K562 (cell line): Measurements from ENCODE around the gene TESK2. TPM values are rescaled to one million over a fixed set of nuclear protein-coding genes. Genes with fewer than 3 reads are reported as not detected.

ENCODE experiments used
- BCOR ChIP-seq: fragments of 450-650 bp; IDR thresholded peaks from 2 replicates; pipeline ENCODE4 v1.6.1; 2016
- CREB3 ChIP-seq: fragments of 450-650 bp; conservative IDR thresholded peaks from 2 replicates; pipeline ENCODE4 v1.6.1; 2016; ENCODE audit warnings: missing genetic modification characterization, low read depth, mild to moderate bottlenecking, missing compliant biosample characterization, moderate library complexity
- CSDE1 ChIP-seq, 2 experiments: fragments of 450-650 bp; IDR thresholded peaks; 2 replicates each; pipeline ENCODE4 v1.6.1; 2016; ENCODE audit warnings: mild to moderate bottlenecking in 1 of 2
- E2F6 ChIP-seq, 2 experiments: IDR thresholded peaks; 2 replicates each; pipeline ENCODE4 v1.6.1; 2011; ENCODE audit warnings: borderline replicate concordance in 1 of 2, control low read depth in 1 of 2, low read depth in 1 of 2, low read length in 1 of 2, mild to moderate bottlenecking in 1 of 2, mixed read lengths in 1 of 2, moderate library complexity in 1 of 2; ENCODE audit not compliant: insufficient read depth in 1 of 2, insufficient read length in 1 of 2, poor library complexity in 1 of 2, severe bottlenecking in 1 of 2; ENCODE audit errors: extremely low read depth in 1 of 2
- KDM5B ChIP-seq: fragments of 200-600 bp; sonication (generic); IDR thresholded peaks from 2 replicates; pipeline ENCODE4 v1.6.1; 2012; ENCODE audit warnings: low read depth, mild to moderate bottlenecking, moderate library complexity, low read length, control low read depth, inconsistent platforms; ENCODE audit not compliant: insufficient replicate concordance
- MCM7 ChIP-seq, 2 experiments: fragments of 450-650 bp; IDR thresholded peaks; 2 replicates each; pipeline ENCODE4 v1.6.1; 2016 to 2018
- MEF2A ChIP-seq: IDR thresholded peaks from 2 replicates; pipeline ENCODE4 v1.6.1; 2011; ENCODE audit warnings: low read depth, mild to moderate bottlenecking, low read length, moderate library complexity; ENCODE audit not compliant: control insufficient read depth
- PHF8 ChIP-seq: fragments of 200-600 bp; sonication (generic); IDR thresholded peaks from 2 replicates; pipeline ENCODE4 v1.6.1; 2012; ENCODE audit warnings: mixed run types, mild to moderate bottlenecking, inconsistent platforms, low read length, moderate library complexity, borderline replicate concordance
- POLR2AphosphoS2 ChIP-seq: IDR thresholded peaks from 2 replicates; pipeline ENCODE4 v1.6.1; 2012; ENCODE audit warnings: low read length, improper control_type of control experiment
- POLR2G ChIP-seq: fragments of 200-400 bp; formaldehyde crosslinking; IDR thresholded peaks from 2 replicates; pipeline ENCODE4 v1.6.1; 2017; ENCODE audit warnings: low read depth, mild to moderate bottlenecking, antibody characterized with exemption, low read length, moderate library complexity
- POU5F1 ChIP-seq: fragments of 150-350 bp; IDR thresholded peaks from 2 replicates; pipeline ENCODE4 v1.6.1; 2014; ENCODE audit warnings: borderline replicate concordance, low read length, low read depth, mild to moderate bottlenecking; ENCODE audit not compliant: partially characterized antibody
- RBM34 ChIP-seq: fragments of 200-400 bp; formaldehyde crosslinking; IDR thresholded peaks from 2 replicates; pipeline ENCODE4 v1.6.1; 2018; ENCODE audit warnings: low read length, borderline replicate concordance; ENCODE audit not compliant: insufficient read depth
- SAP30 ChIP-seq: fragments of 200-600 bp; sonication (generic); IDR thresholded peaks from 2 replicates; pipeline ENCODE4 v1.6.1; 2012; ENCODE audit warnings: borderline replicate concordance, low read depth, mild to moderate bottlenecking, moderate library complexity, low read length, control low read depth, inconsistent platforms; ENCODE audit not compliant: insufficient read depth, poor library complexity, severe bottlenecking
- TAF15 ChIP-seq: fragments of 200-400 bp; formaldehyde crosslinking; IDR thresholded peaks from 2 replicates; pipeline ENCODE4 v1.6.1; 2017; ENCODE audit warnings: mild to moderate bottlenecking, low read depth, low read length, moderate library complexity
- ZBTB12 ChIP-seq: fragments of 250-450 bp; sonication (Bioruptor Pico); IDR thresholded peaks from 2 replicates; pipeline ENCODE4 v1.4.0; 2020
- ZNF707 ChIP-seq: fragments of 250-450 bp; sonication (Bioruptor Pico); conservative IDR thresholded peaks from 2 replicates; pipeline ENCODE4 v1.8.0; 2022; ENCODE audit warnings: inconsistent platforms, mild to moderate bottlenecking, moderate library complexity
- polyA plus RNA-seq, 8 experiments: library from polyadenylated mRNA; depleted of rRNA in 4 of 8; stranded (reverse) in 5 of 8; unstranded in 3 of 8; fragments of >200 nt; fragmentation: Nextera tagmentation in 2 of 8; fragmentation: Illumina TruSeq in 1 of 8; extraction: Ambion mirVana in 2 of 8; extraction: Trizol in 1 of 8; gene quantifications; 2 replicates each; pipeline versions ENCODE4 v1.2.1 to v1.2.3, GENCODE V29; 2011 to 2014; ENCODE audit warnings: inconsistent platforms in 1 of 8, missing spikeins in 1 of 8
- total RNA-seq, 7 experiments: library from RNA; depleted of rRNA in 6 of 7; stranded (reverse); fragments of >200 nt in 6 of 7; fragmentation: Illumina TruSeq in 2 of 7; extraction: Trizol in 2 of 7; gene quantifications; 2 replicates each; pipeline versions ENCODE4 v1.2.1 to v1.2.3, GENCODE V29; 2011 to 2021; ENCODE audit warnings: low replicate concordance in 1 of 7
- TF ChIP-seq, protein P1 (sequence below), 3 experiments: IDR thresholded peaks in 2 of 3; conservative IDR thresholded peaks in 1 of 3; 2 replicates each; pipeline ENCODE4 v1.5.1; 2011 to 2012; ENCODE audit warnings: low read length in 3 of 3, mild to moderate bottlenecking in 3 of 3, control low read depth in 2 of 3, improper control_type of control experiment in 1 of 3, inconsistent platforms in 1 of 3, low read depth in 1 of 3, mixed read lengths in 1 of 3, moderate library complexity in 1 of 3; ENCODE audit not compliant: insufficient read depth in 2 of 3
- TF ChIP-seq, protein P2 (sequence below): sonication (generic); formaldehyde crosslinking; IDR thresholded peaks from 2 replicates; pipeline ENCODE4 v1.8.0; 2022; ENCODE audit warnings: mild to moderate bottlenecking, missing genetic modification reagents, borderline replicate concordance

TESK2 gene
- total and polyA plus RNA-seq, 9 of the 15 experiments (the other 6 are each of a cell fraction or from before 2014, with no cell fraction given), result 1.6 to 5.3 (median 3.7) TPM

GRCh38 chr1:45508295-45509151 lies 17.6 kb upstream of the TESK2 start (continued):
- TF ChIP-seq MCM7 (IDR thresholded peaks at IDR 0.05), result no peak
- no peak for TF ChIP-seq MEF2A
- TF ChIP-seq SAP30, result no peak
- TF ChIP-seq, protein P1, sequence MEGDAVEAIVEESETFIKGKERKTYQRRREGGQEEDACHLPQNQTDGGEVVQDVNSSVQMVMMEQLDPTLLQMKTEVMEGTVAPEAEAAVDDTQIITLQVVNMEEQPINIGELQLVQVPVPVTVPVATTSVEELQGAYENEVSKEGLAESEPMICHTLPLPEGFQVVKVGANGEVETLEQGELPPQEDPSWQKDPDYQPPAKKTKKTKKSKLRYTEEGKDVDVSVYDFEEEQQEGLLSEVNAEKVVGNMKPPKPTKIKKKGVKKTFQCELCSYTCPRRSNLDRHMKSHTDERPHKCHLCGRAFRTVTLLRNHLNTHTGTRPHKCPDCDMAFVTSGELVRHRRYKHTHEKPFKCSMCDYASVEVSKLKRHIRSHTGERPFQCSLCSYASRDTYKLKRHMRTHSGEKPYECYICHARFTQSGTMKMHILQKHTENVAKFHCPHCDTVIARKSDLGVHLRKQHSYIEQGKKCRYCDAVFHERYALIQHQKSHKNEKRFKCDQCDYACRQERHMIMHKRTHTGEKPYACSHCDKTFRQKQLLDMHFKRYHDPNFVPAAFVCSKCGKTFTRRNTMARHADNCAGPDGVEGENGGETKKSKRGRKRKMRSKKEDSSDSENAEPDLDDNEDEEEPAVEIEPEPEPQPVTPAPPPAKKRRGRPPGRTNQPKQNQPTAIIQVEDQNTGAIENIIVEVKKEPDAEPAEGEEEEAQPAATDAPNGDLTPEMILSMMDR (IDR thresholded peaks at IDR 0.05 in 2 of 3, conservative IDR thresholded peaks at IDR 0.05 in 1 of 3; ENCODE audit: insufficient read depth in 2 of 3, low read depth in 1 of 3, low read length in 3 of 3), result peak in 2 of 3 experiments; percentile 23 to 40; a peak in 1 of 6 replicates
- TF ChIP-seq POLR2AphosphoS2, result 0 out of 2 replicates have a peak, but pooled peaks have one; percentile 24
- TF ChIP-seq POLR2G, result peak; percentile 64
- no peak for TF ChIP-seq RBM34
- no peak for TF ChIP-seq CREB3 (tag)
- TF ChIP-seq BCOR, result no peak
- peak; percentile 33 for TF ChIP-seq KDM5B
- TF ChIP-seq, protein P2, sequence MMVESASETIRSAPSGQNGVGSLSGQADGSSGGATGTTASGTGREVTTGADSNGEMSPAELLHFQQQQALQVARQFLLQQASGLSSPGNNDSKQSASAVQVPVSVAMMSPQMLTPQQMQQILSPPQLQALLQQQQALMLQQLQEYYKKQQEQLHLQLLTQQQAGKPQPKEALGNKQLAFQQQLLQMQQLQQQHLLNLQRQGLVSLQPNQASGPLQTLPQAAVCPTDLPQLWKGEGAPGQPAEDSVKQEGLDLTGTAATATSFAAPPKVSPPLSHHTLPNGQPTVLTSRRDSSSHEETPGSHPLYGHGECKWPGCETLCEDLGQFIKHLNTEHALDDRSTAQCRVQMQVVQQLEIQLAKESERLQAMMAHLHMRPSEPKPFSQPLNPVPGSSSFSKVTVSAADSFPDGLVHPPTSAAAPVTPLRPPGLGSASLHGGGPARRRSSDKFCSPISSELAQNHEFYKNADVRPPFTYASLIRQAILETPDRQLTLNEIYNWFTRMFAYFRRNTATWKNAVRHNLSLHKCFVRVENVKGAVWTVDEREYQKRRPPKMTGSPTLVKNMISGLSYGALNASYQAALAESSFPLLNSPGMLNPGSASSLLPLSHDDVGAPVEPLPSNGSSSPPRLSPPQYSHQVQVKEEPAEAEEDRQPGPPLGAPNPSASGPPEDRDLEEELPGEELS (CRISPR knock-in tag), result no peak
- no peak for TF ChIP-seq E2F6 (IDR thresholded peaks at IDR 0.05; ENCODE audit: borderline replicate concordance in 1 of 2, extremely low read depth in 1 of 2, insufficient read depth in 1 of 2, insufficient read length in 1 of 2, low read depth in 1 of 2, low read length in 1 of 2, poor library complexity in 1 of 2, severe bottlenecking in 1 of 2)
- no peak for TF ChIP-seq CSDE1 (IDR thresholded peaks at IDR 0.05)
- TF ChIP-seq ZBTB12, result no peak
- no peak for TF ChIP-seq PHF8
- TF ChIP-seq POU5F1, result no peak
- TF ChIP-seq TAF15, result no peak
- no peak for TF ChIP-seq ZNF707 (CRISPR knock-in tag)
